ENCODE results near the gene ELF3.

- TF ChIP-seq POLR2A (IDR thresholded peaks at IDR 0.05; ENCODE audit: low read length): no peak
- TF ChIP-seq GATA1 (IDR thresholded peaks at IDR 0.05; ENCODE audit: low read depth, low read length): no peak
These were observed 27.6 kb upstream of the ELF3 start, which contains the start of gene RNPEP for GRCh38 chr1:201982623-201983379.

Measured in erythroblast (primary cell).